Cardiac fibroblast (primary cell): Measurements from ENCODE around the gene PDCD4.
A peak's percentile ranks its signal among the peaks of the same experiment; 100 is the strongest.

Experiments used
- DNase-seq, 2 donors: peaks; one replicate each; pipeline versions ENCODE4 v3.0.0 to v3.0.0-alpha.2; 2010; ENCODE audit warnings: low read depth in 2 of 2
- H3K4me3 ChIP-seq, 2 donors: replicated peaks in 1 of 2; 1 replicate in 1 of 2; 2 replicates in 1 of 2; pipeline ENCODE4 v1.5.1; 2011; ENCODE audit warnings: low read depth in 2 of 2, low read length in 2 of 2, mild to moderate bottlenecking in 2 of 2, moderate library complexity in 1 of 2
- TF ChIP-seq, protein P1 (sequence below): IDR thresholded peaks from one replicate; pipeline ENCODE4 v1.5.1; 2011; ENCODE audit warnings: low read depth, mild to moderate bottlenecking, low read length, inconsistent platforms

PDCD4 gene

DNA sequence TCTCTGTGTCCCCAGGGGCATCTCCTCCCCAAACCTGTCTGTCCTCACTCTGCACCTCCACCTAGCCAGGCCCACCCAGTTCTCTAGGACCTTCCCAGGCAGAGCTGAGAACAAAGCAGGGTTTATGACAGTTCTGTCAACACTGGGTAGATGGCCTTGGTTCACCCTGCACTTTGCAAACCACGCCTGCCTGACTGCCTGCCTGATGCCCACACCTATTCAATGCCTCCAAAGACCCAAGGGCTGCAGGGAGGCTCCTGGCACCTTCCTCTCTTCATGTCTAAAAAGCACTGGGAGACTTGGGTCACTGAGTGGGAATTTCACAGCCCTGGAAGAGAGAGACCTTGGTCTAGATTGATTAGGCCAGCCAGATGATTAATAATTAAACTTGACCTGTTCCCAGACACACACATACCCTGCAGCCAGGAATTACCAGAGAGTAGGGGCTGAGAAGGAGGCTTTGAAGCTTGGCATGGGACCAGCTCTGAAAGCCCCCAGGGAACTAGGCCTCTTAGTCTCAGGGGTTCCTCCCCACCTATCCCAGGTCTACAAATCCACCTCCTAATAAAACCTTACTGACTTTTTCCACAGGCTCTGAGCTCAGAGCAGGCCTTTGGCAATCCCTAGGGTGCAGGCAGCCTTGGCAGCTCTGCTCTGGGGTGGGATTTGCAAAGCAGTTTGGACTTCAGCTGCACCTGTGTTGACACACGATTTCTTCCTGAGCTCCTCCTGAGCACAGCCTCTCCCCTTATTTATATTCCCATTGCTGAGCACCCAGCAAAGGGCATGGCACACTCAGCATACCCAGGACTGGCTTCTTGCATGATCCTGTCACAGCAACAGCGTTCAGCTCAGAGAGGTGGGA lies 25.7 kb upstream of the PDCD4 start:
- no peak overlapping the region for H3K4me3 ChIP-seq
- no peak for DNase-seq
- TF ChIP-seq, protein P1, sequence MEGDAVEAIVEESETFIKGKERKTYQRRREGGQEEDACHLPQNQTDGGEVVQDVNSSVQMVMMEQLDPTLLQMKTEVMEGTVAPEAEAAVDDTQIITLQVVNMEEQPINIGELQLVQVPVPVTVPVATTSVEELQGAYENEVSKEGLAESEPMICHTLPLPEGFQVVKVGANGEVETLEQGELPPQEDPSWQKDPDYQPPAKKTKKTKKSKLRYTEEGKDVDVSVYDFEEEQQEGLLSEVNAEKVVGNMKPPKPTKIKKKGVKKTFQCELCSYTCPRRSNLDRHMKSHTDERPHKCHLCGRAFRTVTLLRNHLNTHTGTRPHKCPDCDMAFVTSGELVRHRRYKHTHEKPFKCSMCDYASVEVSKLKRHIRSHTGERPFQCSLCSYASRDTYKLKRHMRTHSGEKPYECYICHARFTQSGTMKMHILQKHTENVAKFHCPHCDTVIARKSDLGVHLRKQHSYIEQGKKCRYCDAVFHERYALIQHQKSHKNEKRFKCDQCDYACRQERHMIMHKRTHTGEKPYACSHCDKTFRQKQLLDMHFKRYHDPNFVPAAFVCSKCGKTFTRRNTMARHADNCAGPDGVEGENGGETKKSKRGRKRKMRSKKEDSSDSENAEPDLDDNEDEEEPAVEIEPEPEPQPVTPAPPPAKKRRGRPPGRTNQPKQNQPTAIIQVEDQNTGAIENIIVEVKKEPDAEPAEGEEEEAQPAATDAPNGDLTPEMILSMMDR: no peak

DNA sequence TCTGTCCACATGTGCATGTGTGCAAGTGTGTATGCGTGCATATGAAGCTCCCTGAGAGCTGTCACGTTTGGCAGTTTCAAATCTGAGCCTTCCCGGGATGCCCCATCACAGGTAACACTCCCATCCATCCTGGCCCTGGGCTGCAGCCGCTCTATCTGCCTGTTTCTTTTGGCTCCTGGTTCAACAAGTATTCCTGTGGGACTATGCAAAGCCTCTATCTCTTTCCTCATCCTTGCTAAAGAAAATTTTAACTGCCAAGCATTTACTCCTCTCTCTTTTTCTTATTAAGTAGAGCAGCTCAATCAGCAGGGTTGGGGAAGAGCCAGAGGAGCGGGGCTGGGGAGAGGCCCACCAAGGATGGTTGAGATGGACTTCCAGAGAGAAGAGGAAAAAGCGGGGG lies 24.4 kb upstream of the PDCD4 start:
- DNase-seq: no peak

DNA sequence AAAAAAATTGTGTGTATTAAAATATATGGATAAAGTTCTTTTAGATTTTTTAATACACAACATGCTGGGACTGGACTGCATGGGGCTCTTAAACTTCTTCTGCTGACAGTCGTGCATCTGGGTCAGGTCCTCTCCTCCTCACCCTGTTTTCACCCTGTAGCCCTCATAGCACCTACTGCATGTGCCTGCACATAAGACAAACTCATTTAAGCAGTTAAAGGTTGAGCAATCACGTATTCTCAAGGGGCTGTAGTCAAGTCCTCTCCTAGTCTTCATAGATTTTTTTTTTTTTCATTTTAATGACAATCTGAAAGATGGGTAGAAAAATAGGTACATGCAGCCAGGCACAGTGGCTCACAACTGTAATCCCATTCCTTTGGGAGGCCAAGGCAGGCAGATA lies 23.6 kb upstream of the PDCD4 start:
- no peak overlapping the region for H3K4me3 ChIP-seq
- no peak for DNase-seq
- TF ChIP-seq, protein P1: no peak

More for the DNA sequence above, 24.4 kb upstream of the PDCD4 start:
- TF ChIP-seq, protein P1: no peak
- no peak overlapping the region for H3K4me3 ChIP-seq

DNA sequence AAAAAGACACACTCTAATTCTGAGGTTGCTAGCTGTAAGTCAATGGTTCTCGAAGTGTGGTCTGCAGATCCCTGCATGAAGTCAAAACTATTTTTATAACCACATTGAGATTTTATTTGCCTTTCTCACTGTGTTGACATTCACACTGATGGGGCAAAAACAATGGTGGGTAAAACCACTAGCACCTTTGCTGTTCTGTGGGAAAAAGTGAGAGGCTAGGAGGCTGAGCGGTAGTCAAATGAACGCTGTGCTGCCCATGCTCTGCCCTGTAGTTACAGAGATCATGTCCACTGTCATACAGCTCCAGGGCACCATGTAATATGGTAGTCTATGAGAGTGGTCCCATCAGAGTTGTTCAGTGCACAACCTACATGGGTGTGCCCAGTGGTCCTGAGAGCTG lies 21.6 kb upstream of the PDCD4 start:
- TF ChIP-seq, protein P1: no peak
- no peak for DNase-seq
- no peak overlapping the region for H3K4me3 ChIP-seq

DNA sequence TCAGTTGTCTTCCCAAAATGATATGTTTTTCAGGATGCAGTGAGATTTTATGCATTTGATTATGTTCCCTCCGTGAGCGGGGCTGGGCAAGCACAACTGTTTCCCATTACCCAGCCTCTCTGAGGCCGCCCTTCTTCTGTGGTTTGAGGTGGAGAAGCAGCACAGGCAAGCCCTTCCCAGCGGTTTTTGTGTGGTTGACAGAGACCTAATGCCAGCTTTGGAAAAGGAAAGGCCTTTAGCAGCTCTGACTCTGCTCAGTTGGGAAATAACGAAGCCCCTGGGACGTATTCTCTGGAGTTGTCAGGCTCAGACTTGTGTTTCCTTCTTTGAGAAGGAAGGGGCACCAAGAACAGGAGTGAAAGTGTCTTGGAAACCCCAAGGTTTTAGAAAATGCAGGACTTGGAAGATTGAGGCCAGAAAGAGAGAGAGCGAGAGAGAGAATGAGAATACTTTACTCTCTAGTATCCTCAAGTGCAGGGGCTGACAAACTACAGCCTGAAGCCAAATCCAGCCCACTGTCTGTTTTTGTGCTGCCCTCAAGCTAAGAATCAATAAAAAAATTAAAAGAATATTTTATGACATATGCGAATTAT lies 20.6 kb upstream of the PDCD4 start:
- H3K4me3 ChIP-seq: no peak overlapping the region
- DNase-seq: peak in 1 of 2 donors; percentile 12

DNA sequence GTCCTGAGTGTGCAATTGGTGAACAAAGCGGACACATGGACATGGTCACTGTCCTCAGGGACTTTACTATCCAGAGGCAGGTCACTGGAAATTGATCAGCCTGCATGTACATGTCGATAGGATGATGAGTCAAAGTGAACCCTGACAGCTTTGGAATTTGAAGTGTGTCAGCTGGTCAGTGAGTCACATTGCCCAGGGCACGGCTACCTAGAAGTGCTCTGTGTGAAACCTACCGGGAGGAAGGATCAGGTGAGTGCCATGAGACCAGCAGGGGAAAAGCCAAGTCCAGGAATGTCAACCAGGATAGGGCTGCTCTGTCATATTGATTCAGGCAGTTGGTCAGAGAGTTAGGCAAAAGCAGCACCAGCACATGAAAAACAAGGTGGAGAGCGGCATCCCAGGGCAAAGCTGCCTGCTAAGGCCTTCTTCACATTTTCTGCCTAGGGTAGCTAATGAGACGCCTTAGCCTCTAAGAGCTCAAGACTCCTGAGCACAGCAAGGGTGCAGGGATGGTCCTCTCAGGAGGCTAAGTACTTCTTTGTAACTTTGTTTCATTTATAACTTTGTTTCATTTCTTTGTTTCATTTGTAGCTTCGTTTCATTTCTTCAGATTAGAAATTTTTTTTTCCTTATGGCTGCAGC lies 19.4 kb upstream of the PDCD4 start:
- no peak overlapping the region for H3K4me3 ChIP-seq
- no peak for DNase-seq
- TF ChIP-seq, protein P1: no peak

More for the DNA sequence above, 20.6 kb upstream of the PDCD4 start:
- TF ChIP-seq, protein P1: no peak
